Activated T-cell treated with anti-CD3 and anti-CD28 coated beads, Interleukin-2, amount 50 U/mL, for 48 hours (primary cell): ENCODE results near the gene NDUFA11.
A peak's percentile ranks its signal among the peaks of the same experiment; 100 is the strongest.

Experiments
- DNase-seq, 2 experiments: peaks; one replicate each; pipeline ENCODE4 v3.0.0-alpha.2; 2020

The NDUFA11 gene

GRCh38 chr19:5903624-5904351, at the start of gene NDUFA11:
Gene NDUFA11, minus strand, starts transcription at chr19:5903790. Its CDS starts 82 bp downstream, at chr19:5903708.
- peak; percentile 98 to 99 for DNase-seq

GRCh38 chr19:5953030-5953589, 49.5 kb upstream of the NDUFA11 start:
- no peak for DNase-seq

GRCh38 chr19:5952193-5953029, 48.8 kb upstream of the NDUFA11 start:
- no peak for DNase-seq

- DNase-seq: no peak
These were observed 47.8 kb upstream of the NDUFA11 start for GRCh38 chr19:5951338-5951861.

GRCh38 chr19:5950741-5951140, 47.2 kb upstream of the NDUFA11 start:
- DNase-seq: no peak

- DNase-seq: peak; percentile 52 to 63
These were observed 46.3 kb upstream of the NDUFA11 start for GRCh38 chr19:5949792-5950305.

GRCh38 chr19:5948752-5949564, 45.4 kb upstream of the NDUFA11 start:
- peak; percentile 41 to 44 for DNase-seq

GRCh38 chr19:5947435-5947834, 43.8 kb upstream of the NDUFA11 start:
- no peak for DNase-seq

- no peak for DNase-seq
These were observed 40.0 kb upstream of the NDUFA11 start for GRCh38 chr19:5943623-5944022.

GRCh38 chr19:5943045-5943444, 39.5 kb upstream of the NDUFA11 start:
- DNase-seq: no peak

- no peak for DNase-seq
These were observed 38.1 kb upstream of the NDUFA11 start for GRCh38 chr19:5941673-5942072.

GRCh38 chr19:5940260-5941208, 36.9 kb upstream of the NDUFA11 start:
- no peak for DNase-seq

- no peak for DNase-seq
These were observed 34.0 kb upstream of the NDUFA11 start for GRCh38 chr19:5937550-5937949.

- no peak for DNase-seq
These were observed 32.7 kb upstream of the NDUFA11 start for GRCh38 chr19:5936292-5936592.

GRCh38 chr19:5935473-5936291, 32.1 kb upstream of the NDUFA11 start:
- no peak for DNase-seq

- DNase-seq: no peak
These were observed 31.3 kb upstream of the NDUFA11 start for GRCh38 chr19:5934774-5935472.

GRCh38 chr19:5934069-5934401, 30.4 kb upstream of the NDUFA11 start:
- no peak for DNase-seq

GRCh38 chr19:5933391-5934068, 29.9 kb upstream of the NDUFA11 start:
- DNase-seq: no peak

- DNase-seq: no peak
These were observed 29.1 kb upstream of the NDUFA11 start for GRCh38 chr19:5932609-5933262.
